ENCODE measurements around the gene P2RY12.

Gene P2RY12

GRCh38 chr3:151346292-151346691 lies 38.3 kb downstream of the P2RY12 start:
- Histone ChIP-seq H3K27ac (ENCODE audit: low read length) (no peak overlapping the region), H3K4me1 (ENCODE audit: low read length) (peaks cover 9% of the 10 kb centered on the region), H3K79me2 (ENCODE audit: low read length) (no peaks in the 10 kb centered on the region), H3K36me3 (replicated peaks; ENCODE audit: low read depth, low read length) (no peaks in the 10 kb centered on the region), H2AFZ (ENCODE audit: low read depth, low read length) (no peak overlapping the region), H3K27me3 (ENCODE audit: low read depth, low read length) (no peaks in the 10 kb centered on the region), H3K9me3 (ENCODE audit: insufficient read depth, low read length) (no peaks in the 10 kb centered on the region), H4K20me1 (ENCODE audit: insufficient read depth, low read length) (no peaks in the 10 kb centered on the region), H3K4me3 (ENCODE audit: low read length) (no peak overlapping the region), H3K4me2 (ENCODE audit: low read length) (no peak overlapping the region), H3K9ac (ENCODE audit: low read length) (no peak overlapping the region)
- TF ChIP-seq CTCF (IDR thresholded peaks at IDR 0.05; ENCODE audit: low read depth, low read length): no peak
- TF ChIP-seq EZH2phosphoT487 (IDR thresholded peaks at IDR 0.05; ENCODE audit: low read depth): no peak

GRCh38 chr3:151345859-151346258 lies 38.7 kb downstream of the P2RY12 start:
- Histone ChIP-seq H3K9ac (ENCODE audit: low read length) (no peak overlapping the region), H3K27ac (ENCODE audit: low read length) (no peak overlapping the region), H3K4me1 (ENCODE audit: low read length) (peaks cover 5% of the 10 kb centered on the region; the same call in 1 of the 2 replicates), H3K9me3 (ENCODE audit: insufficient read depth, low read length) (no peaks in the 10 kb centered on the region), H3K4me3 (ENCODE audit: low read length) (no peak overlapping the region), H2AFZ (ENCODE audit: low read depth, low read length) (no peak overlapping the region), H3K27me3 (ENCODE audit: low read depth, low read length) (no peaks in the 10 kb centered on the region), H3K36me3 (replicated peaks; ENCODE audit: low read depth, low read length) (no peaks in the 10 kb centered on the region), H3K79me2 (ENCODE audit: low read length) (no peaks in the 10 kb centered on the region), H3K4me2 (ENCODE audit: low read length) (no peak overlapping the region), H4K20me1 (ENCODE audit: insufficient read depth, low read length) (no peaks in the 10 kb centered on the region)
- TF ChIP-seq EZH2phosphoT487 (IDR thresholded peaks at IDR 0.05; ENCODE audit: low read depth): no peak
- no peak for TF ChIP-seq CTCF (IDR thresholded peaks at IDR 0.05; ENCODE audit: low read depth, low read length)

- Histone ChIP-seq H3K27ac (ENCODE audit: low read length) (no peak overlapping the region), H3K27me3 (ENCODE audit: low read depth, low read length) (no peaks in the 10 kb centered on the region), H2AFZ (ENCODE audit: low read depth, low read length) (no peak overlapping the region), H4K20me1 (ENCODE audit: insufficient read depth, low read length) (no peaks in the 10 kb centered on the region), H3K9ac (ENCODE audit: low read length) (no peak overlapping the region), H3K4me2 (ENCODE audit: low read length) (no peak overlapping the region), H3K4me3 (ENCODE audit: low read length) (no peak overlapping the region), H3K9me3 (ENCODE audit: insufficient read depth, low read length) (no peaks in the 10 kb centered on the region), H3K4me1 (ENCODE audit: low read length) (peaks cover 34% of the 10 kb centered on the region), H3K36me3 (replicated peaks; ENCODE audit: low read depth, low read length) (no peaks in the 10 kb centered on the region), H3K79me2 (ENCODE audit: low read length) (no peaks in the 10 kb centered on the region)
- TF ChIP-seq CTCF (IDR thresholded peaks at IDR 0.05; ENCODE audit: low read depth, low read length): no peak
- no peak for TF ChIP-seq EZH2phosphoT487 (IDR thresholded peaks at IDR 0.05; ENCODE audit: low read depth)
Measured at GRCh38 chr3:151331696-151332095, 52.9 kb downstream of the P2RY12 start.

GRCh38 chr3:151330899-151331298 lies 53.7 kb downstream of the P2RY12 start:
- Histone ChIP-seq H3K9ac (ENCODE audit: low read length) (no peak overlapping the region), H3K36me3 (replicated peaks; ENCODE audit: low read depth, low read length) (no peaks in the 10 kb centered on the region), H2AFZ (ENCODE audit: low read depth, low read length) (no peak overlapping the region), H3K9me3 (ENCODE audit: insufficient read depth, low read length) (no peaks in the 10 kb centered on the region), H3K4me2 (ENCODE audit: low read length) (peak overlapping the region; percentile 34), H3K27me3 (ENCODE audit: low read depth, low read length) (no peaks in the 10 kb centered on the region), H3K27ac (ENCODE audit: low read length) (no peak overlapping the region), H3K4me3 (ENCODE audit: low read length) (no peak overlapping the region), H4K20me1 (ENCODE audit: insufficient read depth, low read length) (no peaks in the 10 kb centered on the region), H3K79me2 (ENCODE audit: low read length) (no peaks in the 10 kb centered on the region), H3K4me1 (ENCODE audit: low read length) (peaks cover 34% of the 10 kb centered on the region)
- no peak for TF ChIP-seq CTCF (IDR thresholded peaks at IDR 0.05; ENCODE audit: low read depth, low read length)
- TF ChIP-seq EZH2phosphoT487 (IDR thresholded peaks at IDR 0.05; ENCODE audit: low read depth): no peak

All from OCI-LY3 (cell line).